Activated CD8-positive, alpha-beta memory T cell treated with anti-CD3 and anti-CD28 coated beads, Interleukin-2, amount 50 U/mL, for 24 hours (primary cell): ENCODE results near the gene RTN4R.
"Not testable (repeated sequence)": the region's sequence is repeated elsewhere in the genome, so short reads cannot be mapped to it uniquely, and the experiment has no call there.

Experiments
- DNase-seq: peaks from one replicate; pipeline ENCODE4 v3.0.0-alpha.2; 2020; ENCODE audit errors: extremely low read depth

Gene RTN4R

GRCh38 chr22:20271114-20271994 lies 3.2 kb upstream of the RTN4R start:
- no peak for DNase-seq

- not testable (repeated sequence) for DNase-seq
Observed at GRCh38 chr22:20270190-20271113, 2.3 kb upstream of the RTN4R start.

- not testable (repeated sequence) for DNase-seq
Observed at GRCh38 chr22:20269673-20270072, 1.6 kb upstream of the RTN4R start.

GRCh38 chr22:20269201-20269600 lies 1.1 kb upstream of the RTN4R start:
- DNase-seq = not testable (repeated sequence)

- DNase-seq = no peak
Observed at GRCh38 chr22:20267441-20268278, 458 bp downstream of the RTN4R start.

- DNase-seq = not testable (repeated sequence)
Observed at GRCh38 chr22:20266667-20267440, 1.3 kb downstream of the RTN4R start.

- DNase-seq = not testable (repeated sequence)
Observed at GRCh38 chr22:20265772-20266666, 2.1 kb downstream of the RTN4R start.

GRCh38 chr22:20264614-20265452 lies 3.3 kb downstream of the RTN4R start:
- no peak for DNase-seq

- DNase-seq = not testable (repeated sequence)
Observed at GRCh38 chr22:20263404-20264281, 4.5 kb downstream of the RTN4R start.

GRCh38 chr22:20262582-20263147 lies 5.5 kb downstream of the RTN4R start:
- no peak for DNase-seq

- no peak for DNase-seq
Observed at GRCh38 chr22:20261848-20262581, 6.1 kb downstream of the RTN4R start.

GRCh38 chr22:20260071-20260765 lies 7.9 kb downstream of the RTN4R start:
- DNase-seq = no peak

GRCh38 chr22:20259327-20259688 lies 8.8 kb downstream of the RTN4R start:
- no peak for DNase-seq

GRCh38 chr22:20258584-20259326 lies 9.4 kb downstream of the RTN4R start:
- no peak for DNase-seq

GRCh38 chr22:20258021-20258299 lies 10.2 kb downstream of the RTN4R start:
- DNase-seq = no peak
